Cardiac fibroblast (primary cell): ENCODE results near the gene MEGF11.

ENCODE experiments used
- DNase-seq, 2 donors: peaks; one replicate each; pipeline versions ENCODE4 v3.0.0 to v3.0.0-alpha.2; 2010; ENCODE audit warnings: low read depth in 2 of 2
- H3K4me3 ChIP-seq, 2 donors: replicated peaks in 1 of 2; 1 replicate in 1 of 2; 2 replicates in 1 of 2; pipeline ENCODE4 v1.5.1; 2011; ENCODE audit warnings: low read depth in 2 of 2, low read length in 2 of 2, mild to moderate bottlenecking in 2 of 2, moderate library complexity in 1 of 2
- CTCF ChIP-seq: IDR thresholded peaks from one replicate; pipeline ENCODE4 v1.5.1; 2011; ENCODE audit warnings: low read depth, mild to moderate bottlenecking, low read length, inconsistent platforms

MEGF11 gene

GRCh38 chr15:66133247-66133885 lies 120.2 kb downstream of the MEGF11 start:
- no peak for TF ChIP-seq CTCF
- no peak overlapping the region for H3K4me3 ChIP-seq
- no peak for DNase-seq

GRCh38 chr15:66132251-66132816 lies 121.2 kb downstream of the MEGF11 start:
- no peak for TF ChIP-seq CTCF
- no peak for DNase-seq
- H3K4me3 ChIP-seq, result no peak overlapping the region

GRCh38 chr15:66131831-66132230 lies 121.7 kb downstream of the MEGF11 start:
- DNase-seq, result no peak
- H3K4me3 ChIP-seq, result no peak overlapping the region
- no peak for TF ChIP-seq CTCF

GRCh38 chr15:66131200-66131599 lies 122.3 kb downstream of the MEGF11 start:
- no peak for DNase-seq
- no peak overlapping the region for H3K4me3 ChIP-seq
- TF ChIP-seq CTCF, result no peak

GRCh38 chr15:66130496-66131034 lies 123.0 kb downstream of the MEGF11 start:
- TF ChIP-seq CTCF, result no peak
- no peak overlapping the region for H3K4me3 ChIP-seq
- DNase-seq, result no peak

- DNase-seq, result no peak
- H3K4me3 ChIP-seq, result no peak overlapping the region
- no peak for TF ChIP-seq CTCF
These were observed 124.0 kb downstream of the MEGF11 start for GRCh38 chr15:66129586-66129985.
